Lower leg skin (tissue), 4 donors: ENCODE data around the gene C13orf46. TPM values are rescaled to one million over a fixed set of nuclear protein-coding genes. Genes with fewer than 3 reads are reported as not detected.

Source experiments
- DNase-seq, 2 donors: peaks; one replicate each; pipeline ENCODE4 v3.0.0-alpha.2; 2019; ENCODE audit warnings: low spot score in 2 of 2
- H3K4me3 ChIP-seq: fragments of 200-600 bp; sonication (generic); 2 replicates; pipeline ENCODE4 v1.5.1; 2017; ENCODE audit warnings: mild to moderate bottlenecking, low read depth; ENCODE audit not compliant: poor library complexity, severe bottlenecking
- POLR2A ChIP-seq, 2 donors: fragments of 450-650 bp; IDR thresholded peaks; one replicate each; pipeline ENCODE4 v1.6.1; 2016 to 2017; ENCODE audit warnings: antibody characterized with exemption in 2 of 2, mild to moderate bottlenecking in 1 of 2, moderate library complexity in 1 of 2
- WGBS, 2 donors: methylation state at CpG; one replicate each; pipeline ENCODE4 v1.1.5; 2018; 5-methylcytosine and 5-hydroxymethylcytosine counted together
- intact Hi-C: fragments of 100-400 bp; cut with DNase I; formaldehyde crosslinking; loops from one replicate; pipeline ENCODE4 v1.15.0; 2023; ENCODE audit warnings: low total_unique reads
- total RNA-seq, 4 donors: library from RNA; depleted of rRNA; stranded (reverse); fragments of >200 nt; gene quantifications; one replicate each; pipeline ENCODE4 v1.1.0, GENCODE V29; 2016
- TF ChIP-seq, protein P1 (sequence below), 3 donors: fragments of 450-650 bp; IDR thresholded peaks; one replicate each; pipeline ENCODE4 v1.5.1; 2016; ENCODE audit warnings: antibody characterized with exemption in 3 of 3, mild to moderate bottlenecking in 3 of 3, moderate library complexity in 2 of 3

Gene C13orf46
- total RNA-seq, 4 donors from 2014 or later = 0.13 to 1.4 (median 0.13) TPM; not detected in 1

DNA sequence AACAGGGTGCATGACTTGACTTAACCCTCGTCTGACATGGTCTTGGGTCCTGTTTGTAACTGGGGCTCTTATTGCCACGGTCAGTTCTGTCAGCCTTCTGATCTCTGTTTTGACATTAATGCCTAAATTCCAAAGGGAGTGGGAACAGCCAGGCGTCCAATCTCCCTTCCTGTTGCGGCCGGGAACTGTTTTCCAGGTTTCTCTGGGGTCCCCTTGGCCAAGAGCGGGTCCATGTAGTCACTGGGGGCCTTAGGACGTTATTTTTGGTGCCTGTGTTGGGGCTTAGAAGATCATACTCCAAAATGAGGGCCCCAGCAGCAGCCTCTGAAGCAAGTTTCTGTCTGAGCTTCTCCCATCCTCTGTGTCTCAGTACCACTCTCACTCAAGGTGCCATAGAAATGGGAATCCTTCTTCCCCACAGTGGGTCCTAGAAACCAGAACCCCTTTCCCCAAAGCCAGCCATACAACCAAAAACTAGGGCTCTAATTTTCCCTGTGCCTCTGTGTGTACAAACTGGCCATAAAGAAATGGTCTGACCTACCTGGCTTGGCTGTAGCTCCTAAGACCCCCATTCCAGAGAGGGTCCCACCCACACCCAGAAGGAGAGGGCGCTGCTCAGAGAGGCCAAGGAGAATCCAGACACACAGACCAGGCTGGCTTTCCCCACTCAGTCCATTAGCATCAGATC lies 50.4 kb downstream of the C13orf46 start:
- 89 to 92% methylated on average over 8 of the region's 8 CpGs for WGBS, 2 donors
- no peak overlapping the region for H3K4me3 ChIP-seq
- TF ChIP-seq, protein P1, sequence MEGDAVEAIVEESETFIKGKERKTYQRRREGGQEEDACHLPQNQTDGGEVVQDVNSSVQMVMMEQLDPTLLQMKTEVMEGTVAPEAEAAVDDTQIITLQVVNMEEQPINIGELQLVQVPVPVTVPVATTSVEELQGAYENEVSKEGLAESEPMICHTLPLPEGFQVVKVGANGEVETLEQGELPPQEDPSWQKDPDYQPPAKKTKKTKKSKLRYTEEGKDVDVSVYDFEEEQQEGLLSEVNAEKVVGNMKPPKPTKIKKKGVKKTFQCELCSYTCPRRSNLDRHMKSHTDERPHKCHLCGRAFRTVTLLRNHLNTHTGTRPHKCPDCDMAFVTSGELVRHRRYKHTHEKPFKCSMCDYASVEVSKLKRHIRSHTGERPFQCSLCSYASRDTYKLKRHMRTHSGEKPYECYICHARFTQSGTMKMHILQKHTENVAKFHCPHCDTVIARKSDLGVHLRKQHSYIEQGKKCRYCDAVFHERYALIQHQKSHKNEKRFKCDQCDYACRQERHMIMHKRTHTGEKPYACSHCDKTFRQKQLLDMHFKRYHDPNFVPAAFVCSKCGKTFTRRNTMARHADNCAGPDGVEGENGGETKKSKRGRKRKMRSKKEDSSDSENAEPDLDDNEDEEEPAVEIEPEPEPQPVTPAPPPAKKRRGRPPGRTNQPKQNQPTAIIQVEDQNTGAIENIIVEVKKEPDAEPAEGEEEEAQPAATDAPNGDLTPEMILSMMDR (IDR thresholded peaks at IDR 0.05) = no peak
- TF ChIP-seq POLR2A (IDR thresholded peaks at IDR 0.05) = no peak
- intact Hi-C loops = no loop called here
- peak in 1 of 2 donors; percentile 72 for DNase-seq

DNA sequence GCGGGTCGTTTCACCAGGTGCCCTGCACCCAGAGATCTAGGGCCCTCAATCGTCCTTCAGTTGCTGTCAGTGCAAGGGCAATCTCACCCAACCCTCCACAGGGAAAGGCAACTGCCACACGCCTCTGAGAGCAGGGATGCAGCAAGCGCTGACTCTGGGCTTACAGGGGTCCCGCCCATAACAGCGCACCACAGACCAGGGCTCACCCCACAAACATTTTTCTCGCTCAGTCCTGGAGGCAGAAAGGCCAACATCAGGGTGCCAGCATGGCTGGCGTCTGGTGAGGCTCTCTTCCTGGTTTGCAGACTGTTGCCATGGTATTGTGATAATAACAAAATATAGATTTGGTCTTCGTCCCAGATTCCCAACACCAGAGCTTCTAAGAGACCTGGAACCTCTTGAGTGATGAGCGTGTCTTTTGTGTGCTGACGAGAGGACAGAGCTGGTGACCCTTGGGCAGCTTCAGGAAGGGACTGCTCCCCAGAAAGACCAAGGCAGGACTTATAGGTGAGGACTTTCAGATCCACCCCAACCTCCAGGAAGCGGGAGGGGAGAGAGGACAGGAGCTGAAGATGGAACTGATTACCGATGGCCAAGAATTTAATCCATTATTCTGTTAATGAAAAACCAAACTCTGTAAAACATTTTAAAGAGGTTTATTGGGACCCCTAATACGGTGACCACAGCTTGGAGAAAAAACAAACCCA lies 51.3 kb downstream of the C13orf46 start:
- DNase-seq = peak in 1 of 2 donors; percentile 62
- TF ChIP-seq, protein P1 (IDR thresholded peaks at IDR 0.05) = no peak
- TF ChIP-seq POLR2A (IDR thresholded peaks at IDR 0.05) = no peak
- intact Hi-C loops = no loop called here
- 64 to 70% methylated on average over 15 of the region's 15 CpGs for WGBS, 2 donors
- no peak overlapping the region for H3K4me3 ChIP-seq

DNA sequence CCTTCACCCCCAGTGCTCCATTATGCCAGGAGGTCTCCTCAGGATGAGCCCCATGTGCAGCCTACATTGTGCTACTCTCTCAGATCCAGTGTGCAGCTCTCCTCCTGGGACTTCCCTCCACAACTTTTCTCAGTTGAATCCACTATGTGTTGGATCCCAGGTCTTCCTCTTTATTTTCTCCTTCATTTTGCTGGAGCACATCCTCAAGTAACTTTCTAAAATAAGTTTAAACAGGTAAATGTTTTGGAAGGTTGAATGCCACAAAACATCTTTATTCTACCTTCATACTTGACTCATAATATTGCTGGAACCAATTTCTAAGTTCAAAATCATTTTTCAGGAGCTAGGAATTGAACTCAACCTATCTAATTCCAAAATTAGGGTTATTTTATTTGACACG lies 52.1 kb downstream of the C13orf46 start:
- WGBS, 2 donors = 74 to 88% methylated on average over 1 of the region's 1 CpG
- no peak overlapping the region for H3K4me3 ChIP-seq
- TF ChIP-seq, protein P1 (IDR thresholded peaks at IDR 0.05) = no peak
- TF ChIP-seq POLR2A (IDR thresholded peaks at IDR 0.05) = no peak
- DNase-seq = peak in 1 of 2 donors; percentile 21
- intact Hi-C loops = no loop called here

DNA sequence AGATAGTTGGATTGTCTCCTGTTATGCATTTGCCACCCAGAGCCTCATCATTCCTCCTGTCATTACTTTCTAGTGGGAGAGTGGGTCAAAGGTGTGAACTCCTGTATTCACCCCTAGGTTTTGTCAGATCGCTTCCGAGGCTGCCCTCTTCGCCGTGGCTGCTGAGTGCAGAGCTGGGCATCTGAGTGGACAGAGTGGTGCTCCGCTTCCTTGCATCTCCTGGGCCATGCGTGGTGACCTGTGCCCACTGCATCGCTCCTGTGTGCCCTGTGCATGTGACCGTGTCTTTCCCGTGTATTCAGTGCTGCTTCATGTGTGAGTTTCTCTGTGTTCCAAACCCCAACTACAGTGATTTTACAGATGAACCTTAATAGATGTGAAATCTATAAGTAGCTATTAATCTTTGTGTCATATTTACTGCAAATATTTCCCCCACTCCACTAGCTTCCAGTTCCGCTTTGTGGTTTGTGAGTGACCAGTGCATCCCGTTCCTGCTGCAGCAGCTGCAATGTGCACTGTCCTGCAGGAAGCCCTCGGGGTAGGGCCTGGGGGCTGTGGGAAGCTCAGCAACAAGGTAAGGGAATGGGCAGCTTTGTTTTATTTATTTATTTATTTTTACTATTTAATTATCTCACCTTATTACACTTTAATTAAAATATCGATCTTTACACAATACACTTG lies 53.1 kb downstream of the C13orf46 start:
- intact Hi-C loops = no loop called here

DNA sequence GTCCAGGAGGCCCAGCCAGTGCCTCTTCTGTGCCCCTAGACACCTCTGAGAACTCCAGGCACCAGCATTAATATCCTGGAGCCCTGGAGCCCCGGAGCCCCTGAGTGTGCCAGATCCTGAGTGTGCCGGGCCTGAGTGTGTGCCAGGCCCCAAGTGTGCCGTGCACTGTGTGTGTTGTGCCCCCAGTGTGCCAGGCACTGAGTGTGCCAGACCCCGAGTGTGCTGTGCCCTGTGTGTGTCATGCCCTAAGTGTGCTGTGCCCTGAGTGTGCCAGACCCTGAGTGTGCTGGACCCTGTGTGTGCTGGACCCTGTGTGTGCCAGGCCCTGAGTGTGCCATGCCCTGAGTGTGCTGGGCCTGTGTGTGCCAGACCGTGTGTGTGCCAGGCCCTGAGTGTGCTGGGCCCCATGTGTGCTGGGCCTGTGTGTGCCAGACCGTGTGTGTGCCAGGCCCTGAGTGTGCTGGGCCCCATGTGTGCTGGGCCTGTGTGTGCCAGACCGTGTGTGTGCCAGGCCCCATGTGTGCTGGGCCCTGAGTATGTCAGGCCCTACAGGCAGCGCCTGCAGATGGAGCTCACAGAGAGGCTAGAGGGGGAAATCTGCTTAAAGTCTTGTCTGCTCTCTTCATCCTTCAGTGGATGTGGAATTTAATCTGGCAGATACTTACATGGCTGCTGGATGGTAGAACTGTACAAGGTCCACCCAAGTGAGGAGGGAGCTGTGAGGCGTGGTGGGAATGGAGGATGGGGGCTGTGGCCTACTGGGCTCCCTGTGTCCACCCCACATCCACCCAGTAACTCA lies 53.9 kb downstream of the C13orf46 start:
- TF ChIP-seq, protein P1 (IDR thresholded peaks at IDR 0.05) = no peak
- TF ChIP-seq POLR2A (IDR thresholded peaks at IDR 0.05) = no peak
- DNase-seq = peak; percentile 9 to 53
- 62 to 77% methylated on average over 9 of the region's 9 CpGs for WGBS, 2 donors
- intact Hi-C loops = no loop called here
- H3K4me3 ChIP-seq = no peak overlapping the region

More for the DNA sequence above, 53.1 kb downstream of the C13orf46 start:
- 95% methylated on average over 13 of the region's 13 CpGs for WGBS, 2 donors
- DNase-seq = peak; percentile 9 to 58
- no peak overlapping the region for H3K4me3 ChIP-seq
- TF ChIP-seq POLR2A (IDR thresholded peaks at IDR 0.05) = no peak
- TF ChIP-seq, protein P1 (IDR thresholded peaks at IDR 0.05) = no peak
